Measurements from ENCODE around the gene SND1.

Gene SND1

DNA sequence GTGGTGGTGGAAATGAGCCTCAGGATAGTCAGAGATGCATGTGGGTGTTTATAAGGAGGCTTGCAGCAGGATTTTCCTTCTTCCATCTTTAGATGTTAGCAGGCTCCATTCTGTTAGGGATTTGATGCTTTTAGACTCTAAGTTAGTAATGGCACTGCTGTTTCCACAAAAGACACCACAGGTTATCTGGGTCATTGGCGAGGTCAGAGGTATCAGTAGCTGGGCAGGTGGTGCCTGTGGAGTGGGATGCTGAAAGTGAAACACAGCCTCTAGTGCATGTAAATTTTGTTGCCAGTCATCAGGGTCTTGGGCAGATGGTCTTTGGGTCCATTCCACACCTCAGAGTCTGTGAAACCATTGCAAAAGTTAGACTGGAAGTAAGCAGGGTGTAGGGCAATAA lies 33.2 kb upstream of the SND1 start:
- in situ Hi-C loops (cut with HindIII; ENCODE audit: low pct_ligation_motif_present, low sequenced_read_pairs), result no loop called here
- peaks cover 68% of the 10 kb centered on the region for H3K27me3 ChIP-seq (replicated peaks)
- TF ChIP-seq, protein P1, sequence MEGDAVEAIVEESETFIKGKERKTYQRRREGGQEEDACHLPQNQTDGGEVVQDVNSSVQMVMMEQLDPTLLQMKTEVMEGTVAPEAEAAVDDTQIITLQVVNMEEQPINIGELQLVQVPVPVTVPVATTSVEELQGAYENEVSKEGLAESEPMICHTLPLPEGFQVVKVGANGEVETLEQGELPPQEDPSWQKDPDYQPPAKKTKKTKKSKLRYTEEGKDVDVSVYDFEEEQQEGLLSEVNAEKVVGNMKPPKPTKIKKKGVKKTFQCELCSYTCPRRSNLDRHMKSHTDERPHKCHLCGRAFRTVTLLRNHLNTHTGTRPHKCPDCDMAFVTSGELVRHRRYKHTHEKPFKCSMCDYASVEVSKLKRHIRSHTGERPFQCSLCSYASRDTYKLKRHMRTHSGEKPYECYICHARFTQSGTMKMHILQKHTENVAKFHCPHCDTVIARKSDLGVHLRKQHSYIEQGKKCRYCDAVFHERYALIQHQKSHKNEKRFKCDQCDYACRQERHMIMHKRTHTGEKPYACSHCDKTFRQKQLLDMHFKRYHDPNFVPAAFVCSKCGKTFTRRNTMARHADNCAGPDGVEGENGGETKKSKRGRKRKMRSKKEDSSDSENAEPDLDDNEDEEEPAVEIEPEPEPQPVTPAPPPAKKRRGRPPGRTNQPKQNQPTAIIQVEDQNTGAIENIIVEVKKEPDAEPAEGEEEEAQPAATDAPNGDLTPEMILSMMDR (IDR thresholded peaks at IDR 0.05; ENCODE audit: low read depth, low read length, missing control alignments), result no peak

DNA sequence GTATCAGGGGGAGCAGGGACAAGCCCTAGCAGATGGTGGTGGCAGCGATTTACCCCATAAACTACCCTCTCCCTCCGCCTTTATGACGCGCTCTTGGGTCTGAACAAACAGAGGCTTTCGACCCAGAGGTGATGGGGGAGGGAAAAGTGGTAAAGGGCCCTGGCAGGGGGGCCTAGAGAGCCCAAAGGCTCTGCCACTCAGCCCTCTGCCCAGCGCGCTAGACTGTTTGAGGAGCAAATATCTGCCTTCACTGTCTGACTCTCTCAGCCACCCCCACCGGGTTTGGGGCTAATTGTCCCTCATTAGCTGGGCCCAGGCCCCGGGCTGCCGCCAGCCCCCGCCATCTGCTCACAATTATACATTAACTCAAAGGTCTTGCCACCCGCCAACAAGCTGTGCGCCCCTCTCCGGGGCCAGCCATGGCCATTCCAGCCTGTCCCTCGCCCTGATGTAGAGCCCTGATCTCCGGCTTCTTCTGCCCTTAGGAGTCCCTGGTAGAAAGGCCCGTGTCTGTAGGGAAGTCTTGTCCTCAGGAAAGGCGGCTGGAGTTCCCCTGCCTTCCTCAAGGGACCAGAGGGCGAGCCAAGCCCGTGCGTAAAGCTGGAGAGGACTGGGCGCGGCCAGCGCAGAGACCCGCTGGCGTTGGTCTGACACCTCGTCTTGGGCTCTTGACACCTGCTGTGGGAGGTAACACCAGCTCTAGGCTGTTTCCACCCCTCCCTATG lies 32.2 kb upstream of the SND1 start:
- in situ Hi-C loops (cut with HindIII; ENCODE audit: low pct_ligation_motif_present, low sequenced_read_pairs), result no loop called here
- peaks cover 63% of the 10 kb centered on the region for H3K27me3 ChIP-seq (replicated peaks)
- no peak for DNase-seq

More for the DNA sequence above, 33.2 kb upstream of the SND1 start:
- no peak for DNase-seq
- no peak overlapping the region for H3K27ac ChIP-seq
- no peak overlapping the region for H3K4me3 ChIP-seq (ENCODE audit: low read depth, low read length)
- no peaks in the 10 kb centered on the region for H3K36me3 ChIP-seq (replicated peaks)

DNA sequence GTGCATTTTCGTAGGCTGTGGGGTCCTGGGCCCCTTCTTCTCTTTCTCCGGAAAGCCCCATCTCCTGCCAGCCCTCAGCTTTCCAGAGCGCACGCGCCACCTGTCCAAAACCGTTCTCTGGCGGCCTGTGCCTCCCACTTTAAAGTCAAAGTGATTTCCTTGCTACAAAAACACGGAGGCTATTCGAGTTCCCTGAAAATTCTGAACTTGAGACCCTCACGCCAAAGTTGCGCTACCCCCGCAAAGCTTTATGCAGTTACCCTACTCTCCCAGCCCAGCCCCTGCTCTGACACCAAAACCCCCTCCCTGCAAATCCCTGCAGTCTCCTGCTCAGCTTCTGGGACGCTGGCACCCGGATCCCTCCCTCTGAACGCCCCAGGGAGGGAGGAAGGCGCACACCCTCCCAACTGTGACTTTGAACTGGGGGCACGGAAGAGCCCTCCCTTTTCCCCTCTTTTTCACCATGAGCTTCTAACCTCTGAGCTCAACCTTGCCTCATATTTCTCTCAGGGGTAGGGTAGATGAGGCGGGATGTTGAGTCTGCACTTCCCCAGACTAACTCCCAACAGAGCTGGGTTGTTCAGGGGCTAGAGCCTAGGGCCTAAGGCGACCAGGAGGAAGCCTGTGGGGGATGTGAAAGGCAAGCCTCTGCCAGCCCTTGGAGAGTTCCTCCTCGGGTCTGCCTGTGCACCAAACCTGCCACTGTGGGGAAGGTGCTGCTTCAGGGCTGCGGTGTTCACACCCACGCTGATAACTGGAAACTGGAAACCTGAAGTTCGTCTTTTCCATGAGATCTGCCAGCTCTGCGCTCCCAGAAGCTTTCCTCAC lies 31.4 kb upstream of the SND1 start:
- Histone ChIP-seq H3K27me3 (replicated peaks) (peaks cover 56% of the 10 kb centered on the region), H3K36me3 (replicated peaks) (no peaks in the 10 kb centered on the region), H3K27ac (no peak overlapping the region), H3K4me3 (ENCODE audit: low read depth, low read length) (no peak overlapping the region)
- in situ Hi-C loops (cut with HindIII; ENCODE audit: low pct_ligation_motif_present, low sequenced_read_pairs), result no loop called here
- TF ChIP-seq, protein P1 (IDR thresholded peaks at IDR 0.05; ENCODE audit: low read depth, low read length, missing control alignments), result no peak
- no peak for DNase-seq

More for the DNA sequence above, 32.2 kb upstream of the SND1 start:
- Histone ChIP-seq H3K4me3 (ENCODE audit: low read depth, low read length) (no peak overlapping the region), H3K27ac (no peak overlapping the region), H3K36me3 (replicated peaks) (no peaks in the 10 kb centered on the region)
- TF ChIP-seq, protein P1 (IDR thresholded peaks at IDR 0.05; ENCODE audit: low read depth, low read length, missing control alignments), result no peak

DNA sequence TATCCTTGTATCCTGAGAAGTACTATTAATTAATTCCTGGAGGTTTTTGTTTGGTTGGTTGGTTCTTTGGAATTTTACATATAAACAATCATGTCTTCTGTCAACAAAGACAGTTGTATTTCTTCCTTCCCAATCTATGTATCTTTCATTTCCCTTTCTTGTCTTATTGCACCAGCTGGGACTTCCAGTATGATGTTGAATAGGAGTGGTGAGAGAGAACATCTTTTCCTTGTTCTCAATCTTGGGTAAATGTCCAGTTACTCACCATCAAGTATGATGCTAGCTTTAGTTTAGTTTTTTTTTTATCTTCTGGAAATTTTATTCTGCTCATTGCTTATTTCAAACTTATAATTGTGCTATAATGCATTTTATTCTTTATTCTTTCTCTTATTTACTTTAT lies 26.7 kb upstream of the SND1 start:
- no peaks in the 10 kb centered on the region for H3K36me3 ChIP-seq (replicated peaks)
- H3K27ac ChIP-seq, result no peak overlapping the region
- no peak for DNase-seq
- in situ Hi-C loops (cut with HindIII; ENCODE audit: low pct_ligation_motif_present, low sequenced_read_pairs), result no loop called here
- H3K27me3 ChIP-seq (replicated peaks), result peaks cover 14% of the 10 kb centered on the region
- no peak overlapping the region for H3K4me3 ChIP-seq (ENCODE audit: low read depth, low read length)
- TF ChIP-seq, protein P1 (IDR thresholded peaks at IDR 0.05; ENCODE audit: low read depth, low read length, missing control alignments), result no peak

DNA sequence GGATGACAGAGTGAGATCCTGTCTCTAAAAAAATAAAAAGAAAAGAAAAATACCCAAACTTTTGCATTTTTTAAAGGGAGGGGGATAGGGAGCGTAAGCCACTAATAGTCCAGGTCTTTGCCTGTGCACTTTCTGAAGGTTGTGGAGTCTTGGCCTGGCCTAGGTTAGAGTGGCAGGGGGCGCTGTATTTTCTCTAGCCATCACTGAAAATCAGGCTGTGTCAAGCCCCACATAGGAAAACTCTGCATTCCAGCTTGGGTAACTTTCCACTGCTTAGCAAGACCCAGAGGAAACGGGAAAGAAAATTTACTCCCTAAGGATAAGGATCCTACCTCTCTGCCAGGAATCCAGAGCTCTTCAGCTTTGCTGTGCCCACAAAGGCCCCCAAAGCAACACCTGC lies 23.5 kb upstream of the SND1 start:
- Histone ChIP-seq H3K27me3 (replicated peaks) (no peaks in the 10 kb centered on the region), H3K36me3 (replicated peaks) (no peaks in the 10 kb centered on the region), H3K4me3 (ENCODE audit: low read depth, low read length) (no peak overlapping the region), H3K27ac (no peak overlapping the region)
- in situ Hi-C loops (cut with HindIII; ENCODE audit: low pct_ligation_motif_present, low sequenced_read_pairs), result no loop called here
- no peak for DNase-seq
- TF ChIP-seq, protein P1 (IDR thresholded peaks at IDR 0.05; ENCODE audit: low read depth, low read length, missing control alignments), result peak; percentile 21
